ENCODE measurements around the gene CDC42.

- no peak for TF ChIP-seq CTCF (IDR thresholded peaks at IDR 0.05)
- no peak for TF ChIP-seq POLR2A (IDR thresholded peaks at IDR 0.05)
These were observed 730 bp downstream of the CDC42 start for GRCh38 chr1:22053017-22053860.
